Bronchial smooth muscle cell (primary cell): ENCODE results near the gene CD79B. TPM values are rescaled to one million over a fixed set of nuclear protein-coding genes. Genes with fewer than 3 reads are reported as not detected.

Experiments used
- total RNA-seq: library from RNA; depleted of rRNA; stranded (reverse); fragments of >200 nt; gene quantifications from 2 replicates; pipeline ENCODE4 v1.2.1, GENCODE V29; 2014

The CD79B gene
- total RNA-seq = 0.09 and 0.16 TPM in 2 replicates

GRCh38 chr17:63931981-63932561, at the start of gene CD79B:
Gene CD79B (minus strand): TSS chr17:63932331. CDS start chr17:63932261, 70 bp downstream.

GRCh38 chr17:63972796-63973195, 40.7 kb upstream of the CD79B start, which contains the start of gene SCN4A:
Gene SCN4A (minus strand): TSS chr17:63972918. CDS start chr17:63972841, 77 bp downstream.

GRCh38 chr17:63918789-63919305, 13.3 kb downstream of the CD79B start, which contains the start of gene GH1:
Gene GH1 (minus strand): TSS chr17:63918839. CDS start chr17:63918776, 63 bp downstream.

GRCh38 chr17:63911041-63911635, 21.0 kb downstream of the CD79B start, which contains the start of gene CSHL1:
Gene CSHL1 (minus strand): TSS chr17:63911258. CDS start chr17:63911196, 62 bp downstream.

GRCh38 chr17:63896524-63897354, 35.4 kb downstream of the CD79B start, which contains the start of gene CSH1:
Gene CSH1 (minus strand): TSS chr17:63896574. CDS start chr17:63896511, 63 bp downstream.

GRCh38 chr17:63881935-63882601, 50.1 kb downstream of the CD79B start, which contains the start of gene GH2:
Gene GH2 (minus strand): TSS chr17:63881944. CDS start chr17:63881801, 143 bp downstream.

Other genes starting within 250 kb of the CD79B start
- 2.0 and 3.3 TPM in 2 replicates for gene LIMD2, start 232.2 kb downstream of the CD79B start, total RNA-seq
- 17.3 and 19.7 TPM in 2 replicates for gene STRADA, start 190.5 kb downstream of the CD79B start, total RNA-seq
- gene CCDC47, start 158.7 kb downstream of the CD79B start, total RNA-seq = 52.5 and 59.6 TPM in 2 replicates
- 58.6 and 60.1 TPM in 2 replicates for gene DDX42, start 158.2 kb downstream of the CD79B start, total RNA-seq
- gene PSMC5, start 104.9 kb downstream of the CD79B start, total RNA-seq = 84.7 and 92.4 TPM in 2 replicates
- 61.0 and 66.5 TPM in 2 replicates for gene FTSJ3, start 104.7 kb downstream of the CD79B start, total RNA-seq
- 73.2 and 101 TPM in 2 replicates for gene SMARCD2, start 89.6 kb downstream of the CD79B start, total RNA-seq
- gene CSH2, start 58.7 kb downstream of the CD79B start, total RNA-seq = not detected in 2 replicates
- gene GH2, start 50.4 kb downstream of the CD79B start, total RNA-seq = not detected in 2 replicates
- gene CSH1, start 35.8 kb downstream of the CD79B start, total RNA-seq = not detected in 2 replicates
- gene CSHL1, start 21.1 kb downstream of the CD79B start, total RNA-seq = 0.16 TPM in 1 of 2 replicates, not detected in the other
- not detected in 2 replicates for gene GH1, start 13.5 kb downstream of the CD79B start, total RNA-seq
- 0.09 and 0.16 TPM in 2 replicates for gene SCN4A, start 40.6 kb upstream of the CD79B start, total RNA-seq
- 0.47 and 0.52 TPM in 2 replicates for gene PRR29, start 66.0 kb upstream of the CD79B start, total RNA-seq
- 0.26 and 0.32 TPM in 2 replicates for gene ICAM2, start 88.3 kb upstream of the CD79B start, total RNA-seq
- 4.3 and 7.8 TPM in 2 replicates for gene ERN1, start 197.8 kb upstream of the CD79B start, total RNA-seq